ENCODE data around the gene KCNE3. TPM values are rescaled to one million over a fixed set of nuclear protein-coding genes. Genes with fewer than 3 reads are reported as not detected.

The KCNE3 gene
- total and polyA plus RNA-seq, 2 donors from 2014 or later: 15.9 to 19.2 TPM

DNA sequence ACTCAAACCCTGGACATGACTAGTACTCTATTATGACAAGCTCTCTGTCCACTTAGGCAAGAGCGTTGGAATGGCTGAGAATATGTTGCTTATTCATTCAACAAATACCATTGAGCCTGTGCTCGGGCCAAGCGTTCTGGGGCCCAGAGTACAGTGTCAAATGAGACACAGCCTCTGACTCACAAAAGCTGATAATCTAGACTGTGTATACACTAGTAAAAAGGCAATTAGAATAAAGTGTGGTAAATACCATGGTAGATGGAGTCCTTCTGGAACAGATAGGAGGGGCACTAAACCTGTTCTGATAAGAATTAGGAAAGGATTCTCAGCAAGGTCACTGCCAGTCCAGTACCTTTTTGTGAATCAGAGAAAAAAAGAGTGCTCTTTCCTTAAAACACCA lies 24.7 kb downstream of the KCNE3 start:
- Histone ChIP-seq H3K36me3 (ENCODE audit: control insufficient read depth in 2 of 3, insufficient read depth in 3 of 3, low read length in 3 of 3) (no peaks in the 10 kb centered on the region), H3K27ac (ENCODE audit: low read depth in 2 of 2, low read length in 2 of 2) (no peak overlapping the region), H3K9me3 (ENCODE audit: control insufficient read depth in 2 of 3, insufficient read depth in 1 of 3, low read length in 3 of 3) (no peaks in the 10 kb centered on the region), H3K27me3 (ENCODE audit: control insufficient read depth, insufficient read depth, low read length) (no peaks in the 10 kb centered on the region), H3K4me1 (ENCODE audit: control insufficient read depth in 2 of 3, insufficient read depth in 2 of 3, low read depth in 1 of 3, low read length in 3 of 3) (peaks cover 0 to 4% (median 2%) of the 10 kb centered on the region in 3 donors), H3K9ac (ENCODE audit: low read length in 3 of 3) (no peak overlapping the region), H3K4me3 (ENCODE audit: low read length in 3 of 3) (no peak overlapping the region)
- FAIRE-seq (no peak), DNase-seq (no peak)
- intact Hi-C loops (cut with DNase I): loop anchor here (10.0 kb wide), 1 partner anchor 48 kb away; the partner anchor contains the start of gene PGM2L1
- TF ChIP-seq, protein P1, sequence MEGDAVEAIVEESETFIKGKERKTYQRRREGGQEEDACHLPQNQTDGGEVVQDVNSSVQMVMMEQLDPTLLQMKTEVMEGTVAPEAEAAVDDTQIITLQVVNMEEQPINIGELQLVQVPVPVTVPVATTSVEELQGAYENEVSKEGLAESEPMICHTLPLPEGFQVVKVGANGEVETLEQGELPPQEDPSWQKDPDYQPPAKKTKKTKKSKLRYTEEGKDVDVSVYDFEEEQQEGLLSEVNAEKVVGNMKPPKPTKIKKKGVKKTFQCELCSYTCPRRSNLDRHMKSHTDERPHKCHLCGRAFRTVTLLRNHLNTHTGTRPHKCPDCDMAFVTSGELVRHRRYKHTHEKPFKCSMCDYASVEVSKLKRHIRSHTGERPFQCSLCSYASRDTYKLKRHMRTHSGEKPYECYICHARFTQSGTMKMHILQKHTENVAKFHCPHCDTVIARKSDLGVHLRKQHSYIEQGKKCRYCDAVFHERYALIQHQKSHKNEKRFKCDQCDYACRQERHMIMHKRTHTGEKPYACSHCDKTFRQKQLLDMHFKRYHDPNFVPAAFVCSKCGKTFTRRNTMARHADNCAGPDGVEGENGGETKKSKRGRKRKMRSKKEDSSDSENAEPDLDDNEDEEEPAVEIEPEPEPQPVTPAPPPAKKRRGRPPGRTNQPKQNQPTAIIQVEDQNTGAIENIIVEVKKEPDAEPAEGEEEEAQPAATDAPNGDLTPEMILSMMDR (IDR thresholded peaks at IDR 0.05; ENCODE audit: borderline replicate concordance, extremely low read depth, insufficient read depth): no peak

DNA sequence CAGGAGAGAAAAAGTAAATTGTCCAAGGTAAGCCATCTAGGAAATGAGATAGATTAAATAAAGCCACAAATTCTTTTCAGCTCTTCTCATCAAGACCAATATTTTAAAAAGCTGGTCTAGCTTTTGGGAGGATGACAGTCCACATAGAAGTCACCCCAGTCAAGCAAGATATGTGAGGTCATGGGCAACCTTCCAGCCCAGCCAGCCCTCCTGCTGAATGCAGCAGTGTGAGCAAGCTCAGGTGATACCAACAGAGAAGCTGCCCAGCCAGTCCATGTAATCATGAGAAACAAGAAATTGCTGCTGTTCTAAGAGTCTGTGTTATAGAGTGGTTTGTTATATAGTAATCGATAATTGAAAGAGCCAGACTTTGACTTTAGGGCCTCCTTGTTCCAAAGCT lies 28.7 kb downstream of the KCNE3 start:
- no peak for FAIRE-seq
- TF ChIP-seq, protein P1 (IDR thresholded peaks at IDR 0.05; ENCODE audit: borderline replicate concordance, extremely low read depth, insufficient read depth): no peak
- Histone ChIP-seq H3K36me3 (ENCODE audit: control insufficient read depth in 2 of 3, insufficient read depth in 3 of 3, low read length in 3 of 3) (no peaks in the 10 kb centered on the region), H3K9ac (ENCODE audit: low read length in 3 of 3) (no peak overlapping the region), H3K27ac (ENCODE audit: low read depth in 2 of 2, low read length in 2 of 2) (no peak overlapping the region), H3K4me3 (ENCODE audit: low read length in 3 of 3) (no peak overlapping the region), H3K27me3 (ENCODE audit: control insufficient read depth, insufficient read depth, low read length) (no peaks in the 10 kb centered on the region), H3K4me1 (ENCODE audit: control insufficient read depth in 2 of 3, insufficient read depth in 2 of 3, low read depth in 1 of 3, low read length in 3 of 3) (peaks cover 0 to 4% (median 2%) of the 10 kb centered on the region in 3 donors), H3K9me3 (ENCODE audit: control insufficient read depth in 2 of 3, insufficient read depth in 1 of 3, low read length in 3 of 3) (no peaks in the 10 kb centered on the region)
- intact Hi-C loops (cut with DNase I): no loop called here
- no peak for DNase-seq

DNA sequence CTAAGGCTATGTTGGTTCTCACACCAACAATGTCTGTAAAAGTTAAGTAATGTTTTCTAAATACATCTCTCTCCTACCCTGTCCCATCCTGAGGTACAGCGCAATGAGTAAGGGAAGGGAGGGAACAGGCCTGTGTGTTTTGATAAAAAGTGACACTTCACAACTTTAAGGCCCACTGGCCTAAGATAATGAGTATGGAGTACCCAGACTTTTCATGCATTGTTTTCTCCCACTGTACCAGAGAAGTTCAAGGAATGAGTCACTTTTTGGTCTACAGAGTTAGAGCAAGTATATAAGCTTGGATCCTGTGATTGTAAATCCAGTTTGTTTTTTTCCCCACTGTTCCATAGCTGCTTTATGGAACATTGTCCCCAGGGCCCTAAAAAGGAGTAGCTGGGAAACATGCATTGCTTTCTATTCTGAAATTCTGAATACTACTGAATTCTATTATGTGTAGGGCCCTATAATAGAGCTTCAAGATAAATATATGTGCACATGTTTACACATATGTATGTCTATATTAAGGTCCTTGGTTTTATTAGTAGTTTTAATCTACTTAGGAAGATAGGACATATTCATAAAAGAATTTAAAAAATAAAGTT lies 29.8 kb downstream of the KCNE3 start:
- no peaks in the 10 kb centered on the region for H3K4me1 ChIP-seq (ENCODE audit: control insufficient read depth in 2 of 3, insufficient read depth in 2 of 3, low read depth in 1 of 3, low read length in 3 of 3)
- DNase-seq (no peak), FAIRE-seq (no peak)
- H3K4me3 ChIP-seq (ENCODE audit: low read length in 3 of 3): no peak overlapping the region
- H3K36me3 ChIP-seq (ENCODE audit: control insufficient read depth in 2 of 3, insufficient read depth in 3 of 3, low read length in 3 of 3): no peaks in the 10 kb centered on the region
- intact Hi-C loops (cut with DNase I): no loop called here
- TF ChIP-seq, protein P1 (IDR thresholded peaks at IDR 0.05; ENCODE audit: borderline replicate concordance, extremely low read depth, insufficient read depth): no peak
- no peak overlapping the region for H3K9ac ChIP-seq (ENCODE audit: low read length in 3 of 3)
- H3K9me3 ChIP-seq (ENCODE audit: control insufficient read depth in 2 of 3, insufficient read depth in 1 of 3, low read length in 3 of 3): no peaks in the 10 kb centered on the region
- H3K27ac ChIP-seq (ENCODE audit: low read depth in 2 of 2, low read length in 2 of 2): no peak overlapping the region
- H3K27me3 ChIP-seq (ENCODE audit: control insufficient read depth, insufficient read depth, low read length): no peaks in the 10 kb centered on the region

DNA sequence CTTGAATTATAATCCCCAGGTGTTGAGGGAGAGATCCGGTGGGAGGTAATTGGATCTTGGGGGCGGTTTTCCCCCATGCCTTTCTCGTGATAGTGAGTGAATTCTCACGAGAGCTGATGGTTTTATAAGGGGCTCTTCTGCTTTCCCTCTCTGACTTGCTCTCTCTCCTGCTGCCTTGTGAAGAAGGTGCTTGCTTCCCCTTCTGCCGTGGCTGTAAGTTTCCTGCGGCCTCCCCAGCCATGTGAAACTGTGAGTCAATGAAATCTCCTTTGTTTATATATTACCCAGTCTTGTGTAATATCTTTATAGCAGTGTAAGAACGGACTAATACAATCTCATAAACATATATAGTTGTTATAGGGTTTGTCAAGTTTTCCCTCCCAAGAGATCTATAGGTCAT lies 32.8 kb downstream of the KCNE3 start:
- TF ChIP-seq, protein P1 (IDR thresholded peaks at IDR 0.05; ENCODE audit: borderline replicate concordance, extremely low read depth, insufficient read depth): no peak

More for the DNA sequence above, 32.8 kb downstream of the KCNE3 start:
- intact Hi-C loops (cut with DNase I): no loop called here
- H3K4me3 ChIP-seq (ENCODE audit: low read length in 3 of 3): no peak overlapping the region
- no peak overlapping the region for H3K27ac ChIP-seq (ENCODE audit: low read depth in 2 of 2, low read length in 2 of 2)
- H3K4me1 ChIP-seq (ENCODE audit: control insufficient read depth in 2 of 3, insufficient read depth in 2 of 3, low read depth in 1 of 3, low read length in 3 of 3): no peaks in the 10 kb centered on the region
- DNase-seq: no peak
- H3K9ac ChIP-seq (ENCODE audit: low read length in 3 of 3): no peak overlapping the region
- FAIRE-seq: no peak
- H3K9me3 ChIP-seq (ENCODE audit: control insufficient read depth in 2 of 3, insufficient read depth in 1 of 3, low read length in 3 of 3): no peaks in the 10 kb centered on the region
- no peaks in the 10 kb centered on the region for H3K36me3 ChIP-seq (ENCODE audit: control insufficient read depth in 2 of 3, insufficient read depth in 3 of 3, low read length in 3 of 3)
- H3K27me3 ChIP-seq (ENCODE audit: control insufficient read depth, insufficient read depth, low read length): no peaks in the 10 kb centered on the region
